GM12878 (cell line): Measurements from ENCODE around the gene PIK3R3. TPM values are rescaled to one million over a fixed set of nuclear protein-coding genes. Genes with fewer than 3 reads are reported as not detected.

Experiments
- ATF7 ChIP-seq: fragments of 450-650 bp; IDR thresholded peaks from 2 replicates; pipeline ENCODE4 v1.6.1; 2016; ENCODE audit warnings: low read depth, mild to moderate bottlenecking
- BACH1 ChIP-seq: fragments of 450-650 bp; IDR thresholded peaks from 2 replicates; pipeline ENCODE4 v1.6.1; 2017; ENCODE audit warnings: mild to moderate bottlenecking, borderline replicate concordance
- CBX5 ChIP-seq: sonication (generic); IDR thresholded peaks from 2 replicates; pipeline ENCODE4 v1.6.1; 2016; ENCODE audit warnings: low read depth, moderate library complexity, mild to moderate bottlenecking, inconsistent platforms
- CEBPB ChIP-seq, 2 experiments: fragments of 150-350 bp in 1 of 2; IDR thresholded peaks; 2 replicates each; pipeline ENCODE4 v1.6.1; 2012 to 2014; ENCODE audit warnings: low read depth in 2 of 2, low read length in 2 of 2, borderline replicate concordance in 1 of 2, inconsistent platforms in 1 of 2
- CHD2 ChIP-seq: IDR thresholded peaks from 2 replicates; pipeline ENCODE4 v1.6.1; 2011; ENCODE audit warnings: low read depth, low read length, improper control_type of control experiment, borderline replicate concordance
- EP300 ChIP-seq, 2 experiments: fragments of 150-350 bp in 1 of 2; IDR thresholded peaks; 2 replicates each; pipeline ENCODE4 v1.6.1; 2011 to 2012; ENCODE audit warnings: low read depth in 2 of 2, low read length in 2 of 2, borderline replicate concordance in 1 of 2, improper control_type of control experiment in 1 of 2, inconsistent platforms in 1 of 2; ENCODE audit not compliant: control insufficient read depth in 1 of 2
- IRF3 ChIP-seq: fragments of 450-650 bp; IDR thresholded peaks from 2 replicates; pipeline ENCODE4 v1.6.1; 2014; ENCODE audit warnings: mild to moderate bottlenecking
- IRF5 ChIP-seq: fragments of 450-650 bp; IDR thresholded peaks from 2 replicates; pipeline ENCODE4 v1.6.1; 2017; ENCODE audit warnings: borderline replicate concordance
- MTA2 ChIP-seq: fragments of 450-650 bp; IDR thresholded peaks from 2 replicates; pipeline ENCODE4 v1.6.1; 2016; ENCODE audit warnings: low read depth, mild to moderate bottlenecking, moderate library complexity
- NFXL1 ChIP-seq: fragments of 450-650 bp; IDR thresholded peaks from 2 replicates; pipeline ENCODE4 v1.6.1; 2017; ENCODE audit warnings: antibody characterized with exemption, mild to moderate bottlenecking, borderline replicate concordance
- NFYB ChIP-seq: IDR thresholded peaks from 2 replicates; pipeline ENCODE4 v1.6.1; 2011; ENCODE audit warnings: low read depth, mild to moderate bottlenecking, low read length, improper control_type of control experiment, moderate library complexity; ENCODE audit not compliant: insufficient read depth
- PKNOX1 ChIP-seq: fragments of 450-650 bp; IDR thresholded peaks from 2 replicates; pipeline ENCODE4 v1.6.1; 2016; ENCODE audit warnings: mild to moderate bottlenecking
- PRDM15 ChIP-seq: fragments of 450-650 bp; formaldehyde crosslinking; IDR thresholded peaks from 2 replicates; pipeline ENCODE4 v1.4.0; 2020; ENCODE audit warnings: mild to moderate bottlenecking, moderate library complexity
- RUNX3 ChIP-seq: IDR thresholded peaks from 2 replicates; pipeline ENCODE4 v1.6.1; 2012; ENCODE audit warnings: low read length, inconsistent platforms
- SPI1 ChIP-seq: IDR thresholded peaks from 2 replicates; pipeline ENCODE4 v1.6.1; 2011; ENCODE audit warnings: low read depth, mild to moderate bottlenecking, low read length, moderate library complexity, borderline replicate concordance; ENCODE audit not compliant: insufficient read depth
- TAF1 ChIP-seq: IDR thresholded peaks from 2 replicates; pipeline ENCODE4 v1.6.1; 2011; ENCODE audit warnings: mild to moderate bottlenecking, low read depth, low read length, borderline replicate concordance
- ZNF622 ChIP-seq: fragments of 450-650 bp; IDR thresholded peaks from 2 replicates; pipeline ENCODE4 v1.6.1; 2017; ENCODE audit warnings: mild to moderate bottlenecking, inconsistent platforms
- polyA plus RNA-seq, 11 experiments: library from polyadenylated mRNA; depleted of rRNA in 4 of 11; unstranded in 6 of 11; stranded (reverse) in 5 of 11; fragments of >200 nt; fragmentation: Nextera tagmentation in 4 of 11; fragmentation: Illumina TruSeq in 1 of 11; extraction: Ambion mirVana in 4 of 11; extraction: Trizol in 1 of 11; gene quantifications; 1 replicate in 1 of 11; 2 replicates in 10 of 11; pipeline versions ENCODE4 v1.2.1 to v1.2.3, GENCODE V29; 2011 to 2016; ENCODE audit warnings: inconsistent platforms in 2 of 11, missing spikeins in 2 of 11, low read depth in 1 of 11
- total RNA-seq, 4 experiments: library from RNA; depleted of rRNA in 3 of 4; stranded (reverse); fragments of >200 nt in 3 of 4; fragmentation: Illumina TruSeq in 1 of 4; extraction: Trizol in 1 of 4; gene quantifications; 2 replicates each; pipeline versions ENCODE4 v1.2.1 to v1.2.3, GENCODE V29; 2013 to 2021
- TF ChIP-seq, protein P1 (sequence below): fragments of 450-650 bp; IDR thresholded peaks from 2 replicates; pipeline ENCODE4 v1.6.1; 2018; ENCODE audit warnings: borderline replicate concordance, mild to moderate bottlenecking; ENCODE audit not compliant: partially characterized antibody

The PIK3R3 gene
- total and polyA plus RNA-seq, 10 of the 15 experiments (the other 5 are each of a cell fraction or from before 2014, with no cell fraction given), result 4.8 to 27.0 (median 19.8) TPM

DNA sequence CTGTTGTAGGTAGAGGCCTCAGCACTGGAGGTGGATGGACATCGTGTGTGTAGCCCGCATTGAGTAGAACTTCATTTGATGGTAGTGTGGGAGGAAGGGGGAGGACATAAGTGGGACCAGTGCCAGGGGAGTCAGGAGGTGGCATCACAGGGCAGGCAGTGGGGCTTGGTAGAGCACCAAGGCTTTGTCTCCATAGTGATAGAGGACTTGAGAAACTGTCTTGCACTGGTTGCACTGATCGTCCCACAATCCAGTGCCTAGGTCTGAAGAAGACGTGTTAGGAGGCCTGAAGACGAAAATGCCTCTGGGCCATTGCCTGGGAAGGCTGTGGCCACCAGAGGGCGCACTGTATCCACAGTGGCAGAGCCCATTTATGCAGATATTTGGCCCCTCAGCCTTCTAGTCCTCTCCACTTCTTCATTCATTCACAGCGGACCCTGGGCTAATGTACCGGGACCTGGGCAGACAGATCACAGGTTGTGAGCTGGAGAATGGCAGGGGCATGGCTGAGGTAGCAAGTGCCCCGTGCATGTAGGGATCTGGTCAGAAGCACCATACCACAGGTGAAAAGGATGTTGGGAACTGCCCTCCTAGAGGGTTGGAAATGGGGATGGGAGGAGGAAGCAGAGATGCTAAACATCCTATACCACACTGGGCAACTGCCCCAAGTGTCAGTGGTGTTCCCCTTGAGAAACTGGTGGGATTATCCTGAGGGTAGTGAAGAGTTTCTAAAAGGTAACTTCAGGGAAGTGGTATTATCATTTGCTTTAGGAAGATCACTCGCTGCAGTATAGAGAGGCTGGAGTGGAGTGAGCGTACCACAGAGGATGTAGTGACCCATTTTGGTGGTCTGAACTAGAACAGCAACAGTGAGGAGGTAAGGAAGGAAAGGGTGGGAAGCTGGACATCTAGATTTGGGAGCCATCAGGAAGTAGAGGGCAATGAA is 95.3 kb downstream of the PIK3R3 start (continued):
- TF ChIP-seq IRF3 (no peak), MTA2 (no peak), NFYB (no peak), ZNF622 (no peak), RUNX3 (peak; percentile 18; the same call in 1 of the 2 replicates), SPI1 (0 out of 2 replicates have a peak, but pooled peaks have one; percentile 29), CEBPB (IDR thresholded peaks at IDR 0.05; ENCODE audit: borderline replicate concordance in 1 of 2, low read depth in 2 of 2, low read length in 2 of 2) (no peak), NFXL1 (no peak), CBX5 (no peak), PRDM15 (CRISPR knock-in tag) (no peak), BACH1 (0 out of 2 replicates have a peak, but pooled peaks have one; percentile 13), IRF5 (no peak), CHD2 (no peak), TAF1 (no peak), EP300 (IDR thresholded peaks at IDR 0.05; ENCODE audit: borderline replicate concordance in 1 of 2, control insufficient read depth in 1 of 2, low read depth in 2 of 2, low read length in 2 of 2) (no peak), PKNOX1 (no peak), ATF7 (no peak)
- TF ChIP-seq, protein P1, sequence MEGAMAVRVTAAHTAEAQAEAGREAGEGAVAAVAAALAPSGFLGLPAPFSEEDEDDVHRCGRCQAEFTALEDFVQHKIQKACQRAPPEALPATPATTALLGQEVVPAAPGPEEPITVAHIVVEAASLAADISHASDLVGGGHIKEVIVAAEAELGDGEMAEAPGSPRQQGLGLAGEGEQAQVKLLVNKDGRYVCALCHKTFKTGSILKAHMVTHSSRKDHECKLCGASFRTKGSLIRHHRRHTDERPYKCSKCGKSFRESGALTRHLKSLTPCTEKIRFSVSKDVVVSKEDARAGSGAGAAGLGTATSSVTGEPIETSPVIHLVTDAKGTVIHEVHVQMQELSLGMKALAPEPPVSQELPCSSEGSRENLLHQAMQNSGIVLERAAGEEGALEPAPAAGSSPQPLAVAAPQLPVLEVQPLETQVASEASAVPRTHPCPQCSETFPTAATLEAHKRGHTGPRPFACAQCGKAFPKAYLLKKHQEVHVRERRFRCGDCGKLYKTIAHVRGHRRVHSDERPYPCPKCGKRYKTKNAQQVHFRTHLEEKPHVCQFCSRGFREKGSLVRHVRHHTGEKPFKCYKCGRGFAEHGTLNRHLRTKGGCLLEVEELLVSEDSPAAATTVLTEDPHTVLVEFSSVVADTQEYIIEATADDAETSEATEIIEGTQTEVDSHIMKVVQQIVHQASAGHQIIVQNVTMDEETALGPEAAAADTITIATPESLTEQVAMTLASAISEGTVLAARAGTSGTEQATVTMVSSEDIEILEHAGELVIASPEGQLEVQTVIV, result no peak
